HEK293T (cell line): ENCODE data around the gene FBXL17.

Source experiments
- CTCF ChIA-PET: fragments of 350-600 bp; formaldehyde crosslinking; extraction: SDS; loops from one replicate; lab custom pipeline; 2021; ENCODE audit warnings: antibody characterized with exemption, inconsistent platforms; lab: Yijun Ruan, JAX
- POLR2A ChIA-PET: fragments of 350-600 bp; formaldehyde crosslinking; extraction: SDS; loops from one replicate; lab custom pipeline; 2020; ENCODE audit warnings: antibody characterized with exemption, inconsistent platforms; lab: Yijun Ruan, JAX
- DNase-seq: peaks from one replicate; pipeline ENCODE4 v3.0.0; 2012; ENCODE audit warnings: mixed read lengths; ENCODE audit errors: extremely low spot score
- ARNT ChIP-seq: fragments of 450-650 bp; IDR thresholded peaks from 2 replicates; pipeline ENCODE4 v1.6.1; 2017; ENCODE audit warnings: mild to moderate bottlenecking
- BHLHE40 ChIP-seq: fragments of 450-650 bp; IDR thresholded peaks from 2 replicates; pipeline ENCODE4 v1.6.1; 2016; ENCODE audit warnings: mild to moderate bottlenecking, moderate library complexity, borderline replicate concordance
- CTBP1 ChIP-seq: fragments of 450-650 bp; IDR thresholded peaks from 2 replicates; pipeline ENCODE4 v1.6.1; 2016; ENCODE audit warnings: borderline replicate concordance
- ELF4 ChIP-seq: fragments of 450-650 bp; IDR thresholded peaks from 2 replicates; pipeline ENCODE4 v1.6.1; 2017; ENCODE audit warnings: antibody characterized with exemption
- FOXA1 ChIP-seq: fragments of 450-650 bp; IDR thresholded peaks from 2 replicates; pipeline ENCODE4 v1.6.1; 2016; ENCODE audit warnings: mild to moderate bottlenecking
- FOXK2 ChIP-seq: fragments of 450-650 bp; IDR thresholded peaks from 2 replicates; pipeline ENCODE4 v1.6.1; 2016; ENCODE audit warnings: mild to moderate bottlenecking
- FOXM1 ChIP-seq: fragments of 450-650 bp; IDR thresholded peaks from 2 replicates; pipeline ENCODE4 v1.6.1; 2017; ENCODE audit warnings: mild to moderate bottlenecking, borderline replicate concordance
- HDGF ChIP-seq: fragments of 450-650 bp; IDR thresholded peaks from 2 replicates; pipeline ENCODE4 v1.6.1; 2017; ENCODE audit warnings: antibody characterized with exemption, borderline replicate concordance
- L3MBTL2 ChIP-seq: fragments of 450-650 bp; conservative IDR thresholded peaks from 2 replicates; pipeline ENCODE4 v1.6.1; 2016; ENCODE audit warnings: mild to moderate bottlenecking
- LEF1 ChIP-seq: fragments of 450-650 bp; IDR thresholded peaks from 2 replicates; pipeline ENCODE4 v1.6.1; 2017; ENCODE audit warnings: mild to moderate bottlenecking, borderline replicate concordance
- NFRKB ChIP-seq: fragments of 450-650 bp; IDR thresholded peaks from 2 replicates; pipeline ENCODE4 v1.6.1; 2016; ENCODE audit warnings: mild to moderate bottlenecking, moderate library complexity
- SP1 ChIP-seq: fragments of 450-650 bp; IDR thresholded peaks from 2 replicates; pipeline ENCODE4 v1.6.1; 2017
- SUZ12 ChIP-seq: fragments of 450-650 bp; IDR thresholded peaks from 2 replicates; pipeline ENCODE4 v1.6.1; 2016; ENCODE audit warnings: mild to moderate bottlenecking
- TARDBP ChIP-seq: fragments of 450-650 bp; IDR thresholded peaks from 2 replicates; pipeline ENCODE4 v1.6.1; 2016
- ZNF384 ChIP-seq: fragments of 450-650 bp; IDR thresholded peaks from 2 replicates; pipeline ENCODE4 v1.6.1; 2016
- TF ChIP-seq, protein P1 (sequence below): fragments of 450-650 bp; IDR thresholded peaks from 2 replicates; pipeline ENCODE4 v1.6.1; 2016

Gene FBXL17

GRCh38 chr5:107971846-107972245 lies 410.1 kb downstream of the FBXL17 start:
- ChIA-PET CTCF (no interaction called here), POLR2A (no interaction called here)
- no peak for DNase-seq
- TF ChIP-seq FOXK2: no peak
- TF ChIP-seq FOXA1: no peak
- no peak for TF ChIP-seq CTBP1
- TF ChIP-seq TARDBP: no peak
- no peak for TF ChIP-seq HDGF
- TF ChIP-seq BHLHE40: no peak
- no peak for TF ChIP-seq SP1
- TF ChIP-seq LEF1: no peak
- TF ChIP-seq NFRKB: no peak
- TF ChIP-seq, protein P1, sequence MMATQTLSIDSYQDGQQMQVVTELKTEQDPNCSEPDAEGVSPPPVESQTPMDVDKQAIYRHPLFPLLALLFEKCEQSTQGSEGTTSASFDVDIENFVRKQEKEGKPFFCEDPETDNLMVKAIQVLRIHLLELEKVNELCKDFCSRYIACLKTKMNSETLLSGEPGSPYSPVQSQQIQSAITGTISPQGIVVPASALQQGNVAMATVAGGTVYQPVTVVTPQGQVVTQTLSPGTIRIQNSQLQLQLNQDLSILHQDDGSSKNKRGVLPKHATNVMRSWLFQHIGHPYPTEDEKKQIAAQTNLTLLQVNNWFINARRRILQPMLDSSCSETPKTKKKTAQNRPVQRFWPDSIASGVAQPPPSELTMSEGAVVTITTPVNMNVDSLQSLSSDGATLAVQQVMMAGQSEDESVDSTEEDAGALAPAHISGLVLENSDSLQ: no peak
- TF ChIP-seq ZNF384: no peak
- TF ChIP-seq ARNT: no peak
- TF ChIP-seq ELF4: no peak
- no peak for TF ChIP-seq FOXM1
- TF ChIP-seq SUZ12: no peak
- no peak for TF ChIP-seq L3MBTL2

DNA sequence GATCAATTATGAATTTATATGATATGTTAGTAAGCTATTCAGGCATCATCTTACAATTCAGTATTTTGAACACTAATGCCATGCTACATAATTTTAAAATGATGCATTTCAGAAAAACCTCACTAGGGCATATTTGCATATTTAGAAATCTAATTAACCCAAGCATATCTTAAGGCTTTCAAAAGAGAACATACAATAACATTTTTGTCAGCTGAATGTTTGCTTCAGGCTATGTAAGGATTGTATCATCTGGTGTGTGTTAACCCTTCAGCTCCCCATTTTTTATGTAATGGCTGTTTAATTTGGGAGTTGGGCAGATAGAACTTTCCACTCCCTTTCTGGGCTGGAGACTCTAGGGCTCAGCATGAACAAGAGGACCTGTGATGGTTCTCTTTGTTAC lies 412.1 kb downstream of the FBXL17 start:
- no peak for TF ChIP-seq BHLHE40
- TF ChIP-seq HDGF: no peak
- no peak for TF ChIP-seq NFRKB
- no peak for TF ChIP-seq ZNF384
- ChIA-PET POLR2A (no interaction called here), CTCF (no interaction called here)
- no peak for DNase-seq

DNA sequence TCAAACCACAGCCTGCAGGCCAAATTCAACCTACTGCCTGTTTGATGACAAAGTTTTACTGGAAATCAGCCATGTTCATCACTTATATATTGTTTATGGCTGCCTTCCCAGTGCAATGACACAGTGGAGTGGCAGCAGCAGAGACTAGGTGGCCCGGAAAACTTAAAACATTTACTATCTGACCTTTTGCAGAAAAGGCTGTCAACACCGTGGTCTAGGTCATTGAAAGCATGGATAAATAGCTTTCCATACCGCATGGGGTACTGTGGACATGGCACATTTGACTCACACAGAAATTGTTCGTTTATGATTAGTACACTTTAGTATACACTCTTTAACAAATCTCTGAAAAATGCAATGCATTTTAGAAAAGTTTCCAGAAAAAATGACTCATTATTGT lies 412.9 kb downstream of the FBXL17 start:
- ChIA-PET POLR2A (no interaction called here), CTCF (no interaction called here)
- no peak for TF ChIP-seq L3MBTL2
- no peak for DNase-seq

DNA sequence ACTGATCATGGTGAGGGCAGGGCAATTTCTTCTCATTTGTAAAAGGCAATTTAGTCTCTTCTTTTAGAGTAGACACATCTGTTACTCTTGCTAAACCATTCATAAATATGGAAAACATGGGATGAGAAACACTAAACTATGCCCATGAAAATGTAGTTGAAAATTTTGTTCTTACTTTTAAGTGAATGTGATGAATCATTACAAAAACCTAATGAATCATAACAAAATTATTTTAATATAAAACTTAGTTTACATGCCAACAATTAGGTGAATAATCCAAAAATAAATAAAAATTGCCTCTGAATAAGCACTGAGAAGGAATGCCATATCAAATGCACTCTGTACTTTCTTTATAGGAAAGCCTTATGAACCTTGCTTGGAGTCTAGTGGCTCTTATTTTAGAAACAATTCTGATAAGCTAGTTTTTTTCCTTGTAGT lies 413.5 kb downstream of the FBXL17 start:
- ChIA-PET POLR2A (no interaction called here), CTCF (no interaction called here)
- TF ChIP-seq FOXA1 (no peak), FOXK2 (no peak), FOXM1 (no peak), BHLHE40 (no peak), SP1 (no peak), CTBP1 (no peak), ZNF384 (no peak), HDGF (no peak), TARDBP (no peak), L3MBTL2 (no peak), ELF4 (no peak)
- DNase-seq: no peak

- POLR2A ChIA-PET: no interaction called here
- TF ChIP-seq FOXA1: no peak
- TF ChIP-seq CTBP1: no peak
- TF ChIP-seq ARNT: no peak
- TF ChIP-seq ELF4: no peak
- no peak for TF ChIP-seq FOXM1
- TF ChIP-seq NFRKB: no peak
- TF ChIP-seq FOXK2: no peak
- TF ChIP-seq ZNF384: no peak
- no peak for TF ChIP-seq HDGF
- no peak for TF ChIP-seq TARDBP
- TF ChIP-seq, protein P1: no peak
- TF ChIP-seq BHLHE40: no peak
- TF ChIP-seq L3MBTL2: no peak
- no peak for TF ChIP-seq SP1
- no peak for TF ChIP-seq LEF1
- TF ChIP-seq SUZ12: no peak
- no peak for DNase-seq
- CTCF ChIA-PET: no interaction called here
Observed at GRCh38 chr5:107966201-107966600, 415.7 kb downstream of the FBXL17 start.

DNA sequence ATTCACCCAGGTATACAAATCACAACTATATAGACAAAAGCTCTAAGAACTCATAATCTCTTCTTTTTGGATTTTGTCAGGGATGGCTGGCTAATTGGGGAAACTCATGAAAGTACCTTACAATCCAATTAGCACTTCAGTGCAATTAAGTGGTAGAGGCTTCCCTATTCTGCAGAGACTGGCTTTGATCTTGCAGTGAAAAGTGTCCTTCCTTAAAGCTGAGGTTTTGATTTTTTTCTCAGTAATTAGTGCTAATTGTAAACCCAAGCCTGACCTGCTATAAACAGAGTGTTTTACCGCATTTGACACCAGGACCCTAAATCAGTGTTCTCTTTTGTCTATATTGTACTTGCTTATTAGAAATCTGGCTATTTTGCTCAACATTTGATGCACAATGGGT lies 417.2 kb downstream of the FBXL17 start:
- DNase-seq: no peak
- POLR2A ChIA-PET: no interaction called here
- TF ChIP-seq L3MBTL2 (no peak), SUZ12 (no peak), ELF4 (no peak), ARNT (no peak), NFRKB (no peak), FOXK2 (no peak), TARDBP (no peak), ZNF384 (no peak)
- CTCF ChIA-PET: interaction anchor here (0.6 kb wide), 2 partner anchors 53 to 251 kb away, joined by 3 read pairs; no protein-coding TSS in a partner anchor

DNA sequence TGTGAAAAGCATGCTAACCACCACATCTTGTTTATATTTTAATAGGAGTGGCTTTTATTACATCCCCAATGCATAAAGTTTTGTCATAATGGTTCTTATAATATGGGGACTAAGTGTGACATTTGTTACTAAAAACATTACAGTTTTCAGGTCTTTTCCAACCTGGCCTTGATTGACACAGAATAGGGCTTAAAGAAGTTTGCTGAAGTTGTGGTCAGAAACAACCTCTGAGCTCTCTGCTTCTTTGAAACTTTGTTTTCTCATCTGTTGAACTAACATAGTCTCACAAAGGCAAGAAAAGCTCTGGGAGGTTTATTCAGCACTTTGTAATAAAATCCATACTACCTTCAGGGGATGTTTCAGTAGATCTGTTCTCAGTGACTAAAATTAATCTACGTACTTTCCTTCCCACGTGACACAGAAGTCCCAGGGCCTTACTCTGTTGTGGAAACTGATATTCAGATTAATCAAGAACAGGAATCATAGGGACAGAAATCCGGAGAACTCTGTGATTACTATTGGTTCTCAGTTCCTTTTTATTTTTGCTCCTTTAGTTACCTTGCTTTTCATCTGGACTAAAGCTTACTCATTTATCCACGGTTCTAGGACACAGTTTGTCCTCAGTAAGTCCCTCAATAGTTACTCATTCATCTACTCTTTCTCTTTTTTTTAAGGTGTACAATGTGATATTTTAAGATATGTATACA lies 422.2 kb downstream of the FBXL17 start:
- ChIA-PET POLR2A (no interaction called here), CTCF (no interaction called here)

More for the DNA sequence above, 422.2 kb downstream of the FBXL17 start:
- no peak for DNase-seq
- TF ChIP-seq LEF1: no peak
- TF ChIP-seq SP1: no peak
- no peak for TF ChIP-seq FOXM1
- no peak for TF ChIP-seq TARDBP
- no peak for TF ChIP-seq NFRKB
- TF ChIP-seq L3MBTL2: no peak
- no peak for TF ChIP-seq FOXA1
- TF ChIP-seq FOXK2: no peak
- no peak for TF ChIP-seq SUZ12
- TF ChIP-seq ARNT: no peak
- no peak for TF ChIP-seq CTBP1
- no peak for TF ChIP-seq ZNF384
